Stomach (tissue), 4 donors: ENCODE data around the gene FAM237A.

ENCODE experiments used
- POLR2A ChIP-seq, 4 donors: fragments of 450-650 bp; IDR thresholded peaks; one replicate each; pipeline ENCODE4 v1.6.1; 2016; ENCODE audit warnings: antibody characterized with exemption in 4 of 4, control low read depth in 2 of 4, mild to moderate bottlenecking in 1 of 4, moderate library complexity in 1 of 4
- TF ChIP-seq, protein P1 (sequence below), 7 experiments: fragments of 450-650 bp in 4 of 7; fragments of 200-600 bp in 3 of 7; sonication (generic) in 3 of 7; IDR thresholded peaks; one replicate each; pipeline ENCODE4 v1.5.1; 2016 to 2019; ENCODE audit warnings: antibody characterized with exemption in 7 of 7, control low read depth in 2 of 7, mild to moderate bottlenecking in 1 of 7

DNA sequence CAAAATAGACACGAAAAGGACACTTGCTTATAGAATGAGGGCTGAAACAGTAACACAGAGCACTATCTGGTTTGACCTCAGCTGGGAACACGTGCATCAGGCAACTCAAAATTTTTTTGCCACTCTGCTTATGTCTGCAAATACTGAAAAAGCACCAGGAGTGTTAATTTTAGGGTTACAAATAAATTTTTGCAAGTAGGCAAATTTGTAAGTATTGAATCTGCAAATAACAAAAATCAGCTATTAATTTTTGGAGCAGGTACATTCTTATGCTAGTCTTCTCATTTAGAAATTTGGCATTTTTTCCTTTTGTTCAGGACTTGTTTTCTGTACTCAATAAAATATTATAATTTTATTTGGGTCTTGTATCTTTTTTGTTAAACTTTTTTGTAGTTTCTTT lies 46.2 kb downstream of the FAM237A start:
- no peak for TF ChIP-seq POLR2A (IDR thresholded peaks at IDR 0.05)
- TF ChIP-seq, protein P1, sequence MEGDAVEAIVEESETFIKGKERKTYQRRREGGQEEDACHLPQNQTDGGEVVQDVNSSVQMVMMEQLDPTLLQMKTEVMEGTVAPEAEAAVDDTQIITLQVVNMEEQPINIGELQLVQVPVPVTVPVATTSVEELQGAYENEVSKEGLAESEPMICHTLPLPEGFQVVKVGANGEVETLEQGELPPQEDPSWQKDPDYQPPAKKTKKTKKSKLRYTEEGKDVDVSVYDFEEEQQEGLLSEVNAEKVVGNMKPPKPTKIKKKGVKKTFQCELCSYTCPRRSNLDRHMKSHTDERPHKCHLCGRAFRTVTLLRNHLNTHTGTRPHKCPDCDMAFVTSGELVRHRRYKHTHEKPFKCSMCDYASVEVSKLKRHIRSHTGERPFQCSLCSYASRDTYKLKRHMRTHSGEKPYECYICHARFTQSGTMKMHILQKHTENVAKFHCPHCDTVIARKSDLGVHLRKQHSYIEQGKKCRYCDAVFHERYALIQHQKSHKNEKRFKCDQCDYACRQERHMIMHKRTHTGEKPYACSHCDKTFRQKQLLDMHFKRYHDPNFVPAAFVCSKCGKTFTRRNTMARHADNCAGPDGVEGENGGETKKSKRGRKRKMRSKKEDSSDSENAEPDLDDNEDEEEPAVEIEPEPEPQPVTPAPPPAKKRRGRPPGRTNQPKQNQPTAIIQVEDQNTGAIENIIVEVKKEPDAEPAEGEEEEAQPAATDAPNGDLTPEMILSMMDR (IDR thresholded peaks at IDR 0.05), result no peak
